ENCODE measurements around the gene ABRACL. TPM values are rescaled to one million over a fixed set of nuclear protein-coding genes. Genes with fewer than 3 reads are reported as not detected.

ABRACL gene
- total and polyA plus RNA-seq, 2 of the 8 experiments (the other 6 are each of a cell fraction or from before 2014, with no cell fraction given): 103 to 167 TPM

DNA sequence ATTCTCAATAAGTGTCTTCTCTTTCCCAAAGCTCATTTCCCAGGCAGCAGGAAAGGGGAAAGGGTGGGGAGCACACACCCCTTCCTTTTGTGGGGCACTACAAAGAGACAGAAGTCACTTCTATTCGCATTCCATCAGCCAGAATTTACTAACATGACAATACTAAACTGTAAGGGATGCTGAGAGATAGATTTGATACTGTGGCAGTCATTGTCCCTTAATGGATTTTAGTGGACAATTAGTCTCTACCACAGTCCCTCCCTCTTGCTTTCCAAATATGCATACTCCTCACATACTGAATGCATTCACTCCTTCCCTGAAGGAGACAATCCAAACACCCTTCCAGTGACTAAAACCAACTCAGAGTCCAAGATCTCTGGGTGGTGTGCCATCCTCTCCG lies 50.5 kb downstream of the ABRACL start:
- no peak overlapping the region for H2BK5ac ChIP-seq (ENCODE audit: low read depth, low read length)
- H3K4ac ChIP-seq (replicated peaks; ENCODE audit: insufficient read length, low read depth, low read length): no peak overlapping the region
- no peaks in the 10 kb centered on the region for H4K20me1 ChIP-seq (replicated peaks in 1 of 2; ENCODE audit: control insufficient read depth in 1 of 2, insufficient read depth in 2 of 2, low read length in 2 of 2)
- H3K27me3 ChIP-seq (replicated peaks in 1 of 4; ENCODE audit: control insufficient read depth in 3 of 4, extremely low read depth in 1 of 4, insufficient read depth in 3 of 4, low read length in 3 of 4): no peaks in the 10 kb centered on the region; a peak in 1 of 7 replicates
- DNase-seq (ENCODE audit: low read depth in 1 of 2, low spot score in 2 of 2) (no peak), FAIRE-seq (no peak)
- no peak overlapping the region for H3K23ac ChIP-seq (ENCODE audit: insufficient read length)
- H3K23me2 ChIP-seq (ENCODE audit: low read depth, low read length): no peaks in the 10 kb centered on the region
- no peak overlapping the region for H3K27ac ChIP-seq (ENCODE audit: low read depth, low read length)
- H2BK120ac ChIP-seq (replicated peaks; ENCODE audit: low read depth, low read length): no peak overlapping the region
- no peak overlapping the region for H2AFZ ChIP-seq (ENCODE audit: low read length)
- POLR2A ChIA-PET (ENCODE audit: partially characterized antibody): interaction anchor here (0.8 kb wide), 1 partner anchor 191 kb away, joined by 3 read pairs; no protein-coding TSS in a partner anchor
- H2BK15ac ChIP-seq (ENCODE audit: low read length): no peak overlapping the region
- H3K9me3 ChIP-seq (ENCODE audit: insufficient read depth in 2 of 2, low read depth in 1 of 2, low read length in 1 of 2): 0 out of 4 replicates have a peak, but pooled peaks cover 0 to 2% of the 10 kb centered on the region in 2 experiments
- H3K79me1 ChIP-seq (ENCODE audit: low read depth, low read length): no peaks in the 10 kb centered on the region
- no peaks in the 10 kb centered on the region for H3K36me3 ChIP-seq (ENCODE audit: control insufficient read depth in 2 of 4, insufficient read depth in 4 of 4, low read length in 3 of 4)
- H2BK12ac ChIP-seq (ENCODE audit: low read depth, low read length): no peak overlapping the region
- no peak overlapping the region for H3K9ac ChIP-seq (replicated peaks in 1 of 4; ENCODE audit: extremely low read depth in 1 of 4, low read depth in 3 of 4, low read length in 3 of 4)
- H3K4me3 ChIP-seq (ENCODE audit: extremely low read depth in 1 of 4, insufficient read depth in 2 of 4, low read depth in 3 of 4, low read length in 4 of 4): no peak overlapping the region
- no peak overlapping the region for H3K14ac ChIP-seq (ENCODE audit: insufficient read length)
- H3K79me2 ChIP-seq (ENCODE audit: control insufficient read depth in 1 of 2, insufficient read depth in 2 of 2, low read length in 2 of 2): no peaks in the 10 kb centered on the region
- no peak overlapping the region for H3K4me2 ChIP-seq (ENCODE audit: insufficient read depth in 1 of 2, low read depth in 2 of 2, low read length in 2 of 2)
- 76% methylated on average over 2 of the region's 2 CpGs; no CpG with 5 or more reads in 1 of the 2 experiments for WGBS, 2 experiments (ENCODE audit: extremely low coverage in 1 of 2, insufficient coverage in 1 of 2, insufficient read length in 1 of 2, insufficient replicate concordance in 2 of 2, low coverage in 1 of 2, low lambda C conversion rate in 2 of 2, missing lambda C conversion rate in 1 of 2)
- no peak overlapping the region for H4K91ac ChIP-seq (replicated peaks; ENCODE audit: insufficient read length, low read length)
- no peak overlapping the region for H4K5ac ChIP-seq (ENCODE audit: insufficient read length, low read depth, low read length)
- no peak overlapping the region for H3K18ac ChIP-seq (ENCODE audit: extremely low read depth, low read length)
- H2BK20ac ChIP-seq (ENCODE audit: low read length): no peak overlapping the region
- H4K8ac ChIP-seq (ENCODE audit: extremely low read depth, insufficient read depth, low read length): no peak overlapping the region
- no peak overlapping the region for H3K56ac ChIP-seq (replicated peaks; ENCODE audit: insufficient read length, low read depth, low read length)
- no peaks in the 10 kb centered on the region for H3K4me1 ChIP-seq (replicated peaks in 1 of 4; ENCODE audit: control insufficient read depth in 3 of 4, insufficient read depth in 4 of 4, low read length in 3 of 4)
- no peak overlapping the region for H2AK5ac ChIP-seq (ENCODE audit: low read depth, low read length)
- CTCF ChIA-PET (ENCODE audit: partially characterized antibody): interaction anchor here (0.6 to 1.5 kb wide), 3 partner anchors 10 to 59 kb away, joined by 3 read pairs; no protein-coding TSS in a partner anchor
- TF ChIP-seq, protein P1, sequence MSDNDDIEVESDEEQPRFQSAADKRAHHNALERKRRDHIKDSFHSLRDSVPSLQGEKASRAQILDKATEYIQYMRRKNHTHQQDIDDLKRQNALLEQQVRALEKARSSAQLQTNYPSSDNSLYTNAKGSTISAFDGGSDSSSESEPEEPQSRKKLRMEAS (IDR thresholded peaks at IDR 0.05): no peak
- TF ChIP-seq SUZ12 (IDR thresholded peaks at IDR 0.05; ENCODE audit: low read length) (no peak), JUND (IDR thresholded peaks at IDR 0.05; ENCODE audit: low read length) (no peak), CEBPB (IDR thresholded peaks at IDR 0.05; ENCODE audit: low read depth, low read length) (no peak), CHD1 (IDR thresholded peaks at IDR 0.05; ENCODE audit: low read depth, low read length) (no peak), EZH2 (IDR thresholded peaks at IDR 0.05; ENCODE audit: low read depth, low read length, severe bottlenecking) (no peak), SIRT6 (IDR thresholded peaks at IDR 0.05; ENCODE audit: low read length) (no peak), KDM4A (IDR thresholded peaks at IDR 0.05; ENCODE audit: low read depth, low read length, severe bottlenecking) (no peak), GTF2F1 (IDR thresholded peaks at IDR 0.05; ENCODE audit: borderline replicate concordance, low read depth, low read length) (no peak)
- TF ChIP-seq, protein P2, sequence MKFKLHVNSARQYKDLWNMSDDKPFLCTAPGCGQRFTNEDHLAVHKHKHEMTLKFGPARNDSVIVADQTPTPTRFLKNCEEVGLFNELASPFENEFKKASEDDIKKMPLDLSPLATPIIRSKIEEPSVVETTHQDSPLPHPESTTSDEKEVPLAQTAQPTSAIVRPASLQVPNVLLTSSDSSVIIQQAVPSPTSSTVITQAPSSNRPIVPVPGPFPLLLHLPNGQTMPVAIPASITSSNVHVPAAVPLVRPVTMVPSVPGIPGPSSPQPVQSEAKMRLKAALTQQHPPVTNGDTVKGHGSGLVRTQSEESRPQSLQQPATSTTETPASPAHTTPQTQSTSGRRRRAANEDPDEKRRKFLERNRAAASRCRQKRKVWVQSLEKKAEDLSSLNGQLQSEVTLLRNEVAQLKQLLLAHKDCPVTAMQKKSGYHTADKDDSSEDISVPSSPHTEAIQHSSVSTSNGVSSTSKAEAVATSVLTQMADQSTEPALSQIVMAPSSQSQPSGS (IDR thresholded peaks at IDR 0.05; ENCODE audit: low read length): no peak
- TF ChIP-seq, protein P3, sequence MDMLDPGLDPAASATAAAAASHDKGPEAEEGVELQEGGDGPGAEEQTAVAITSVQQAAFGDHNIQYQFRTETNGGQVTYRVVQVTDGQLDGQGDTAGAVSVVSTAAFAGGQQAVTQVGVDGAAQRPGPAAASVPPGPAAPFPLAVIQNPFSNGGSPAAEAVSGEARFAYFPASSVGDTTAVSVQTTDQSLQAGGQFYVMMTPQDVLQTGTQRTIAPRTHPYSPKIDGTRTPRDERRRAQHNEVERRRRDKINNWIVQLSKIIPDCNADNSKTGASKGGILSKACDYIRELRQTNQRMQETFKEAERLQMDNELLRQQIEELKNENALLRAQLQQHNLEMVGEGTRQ (IDR thresholded peaks at IDR 0.05; ENCODE audit: low read length): no peak
